NCI-H1092 (cell line): Measurements from ENCODE around the gene UGT1A8.

Experiments
- DNase-seq: peaks from one replicate; lab custom pipeline; 2025; lab: John Stamatoyannopoulos, UW

The UGT1A8 gene

GRCh38 chr2:233801357-233802131 lies 184.1 kb downstream of the UGT1A8 start:
- no peak for DNase-seq

DNA sequence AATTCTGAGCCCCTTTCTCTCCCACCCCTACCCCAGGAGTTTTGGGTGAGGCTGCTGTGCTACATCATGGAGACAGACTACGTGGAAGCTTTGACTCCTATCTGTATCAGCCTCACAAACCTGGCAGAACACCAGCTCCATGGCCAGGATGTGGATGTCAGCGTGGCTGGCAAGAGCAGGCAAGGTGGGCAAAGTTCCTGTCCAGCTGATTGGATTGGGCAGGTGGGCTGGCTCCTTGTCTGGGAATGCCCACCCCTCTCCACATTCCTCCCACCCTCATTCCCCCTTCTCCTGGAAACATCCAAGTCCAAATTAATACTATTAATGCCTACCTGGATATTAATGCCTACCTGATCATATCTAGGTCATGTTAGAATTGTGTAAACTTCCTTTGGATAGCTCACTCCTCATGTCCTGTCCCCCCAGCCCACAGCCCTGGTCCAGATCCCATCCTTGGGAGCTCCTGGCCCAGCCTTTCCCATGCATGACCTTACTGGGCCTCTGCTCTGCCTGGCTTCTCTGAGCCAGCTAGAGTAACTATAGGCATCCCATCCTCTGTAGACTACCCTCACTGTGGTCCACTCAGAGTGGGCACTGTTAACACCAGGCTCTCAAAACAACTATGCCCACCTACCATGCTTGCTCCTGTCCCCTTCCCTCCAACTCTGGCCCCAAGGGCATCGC lies 184.8 kb downstream of the UGT1A8 start:
- no peak for DNase-seq

- DNase-seq: no peak
These were observed 186.0 kb downstream of the UGT1A8 start for GRCh38 chr2:233803292-233803911.

DNA sequence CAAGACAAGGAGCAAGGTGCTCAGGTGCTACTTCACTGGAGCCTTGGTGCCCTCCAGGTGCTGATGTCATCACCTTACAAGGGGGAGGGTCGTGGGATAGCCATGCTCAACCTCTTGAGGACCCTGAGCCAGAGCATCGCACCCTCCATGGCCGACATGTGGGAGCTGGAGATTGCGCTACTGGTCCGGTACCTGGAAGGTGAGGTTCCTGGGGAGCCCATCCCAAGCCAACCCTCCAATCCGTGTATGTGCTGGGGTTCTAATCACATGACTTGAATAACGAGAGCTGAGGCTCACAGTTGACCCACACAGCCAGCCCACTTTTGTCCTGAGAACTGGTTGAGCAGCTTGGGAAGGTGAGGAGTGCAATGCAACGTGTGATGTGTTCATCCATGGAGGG lies 186.6 kb downstream of the UGT1A8 start:
- no peak for DNase-seq

DNA sequence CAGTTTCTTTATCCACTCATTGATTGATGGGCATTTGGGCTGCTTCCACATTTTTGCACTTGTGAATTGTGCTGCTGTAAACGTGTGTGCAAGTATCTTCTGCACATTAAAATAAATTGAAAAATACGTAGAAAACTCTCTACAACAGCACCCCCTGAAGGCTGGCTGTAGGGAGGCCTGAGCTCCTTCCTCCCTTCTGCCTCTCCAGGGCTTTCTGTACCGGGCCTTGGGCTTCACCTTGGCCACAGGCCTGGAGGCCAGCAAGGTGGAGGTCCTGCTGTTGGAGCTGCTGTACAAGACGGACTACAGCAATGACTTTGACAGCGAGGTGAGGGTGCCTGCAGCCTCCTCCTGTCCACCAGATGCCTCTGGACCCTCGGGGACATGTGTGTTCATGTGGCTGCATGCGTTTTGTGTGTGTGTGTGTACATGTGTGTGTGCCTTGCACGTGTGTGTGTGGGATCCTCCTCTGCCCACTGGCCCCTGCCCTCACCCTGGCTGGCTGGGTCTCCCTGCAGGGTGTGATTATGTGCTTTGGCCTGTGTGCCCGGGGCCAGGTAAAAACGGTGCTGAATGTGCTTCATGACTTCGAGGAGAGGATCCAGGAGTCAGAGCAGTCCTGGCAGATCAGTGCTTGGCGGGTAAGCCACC lies 189.9 kb downstream of the UGT1A8 start:
- DNase-seq: no peak

DNA sequence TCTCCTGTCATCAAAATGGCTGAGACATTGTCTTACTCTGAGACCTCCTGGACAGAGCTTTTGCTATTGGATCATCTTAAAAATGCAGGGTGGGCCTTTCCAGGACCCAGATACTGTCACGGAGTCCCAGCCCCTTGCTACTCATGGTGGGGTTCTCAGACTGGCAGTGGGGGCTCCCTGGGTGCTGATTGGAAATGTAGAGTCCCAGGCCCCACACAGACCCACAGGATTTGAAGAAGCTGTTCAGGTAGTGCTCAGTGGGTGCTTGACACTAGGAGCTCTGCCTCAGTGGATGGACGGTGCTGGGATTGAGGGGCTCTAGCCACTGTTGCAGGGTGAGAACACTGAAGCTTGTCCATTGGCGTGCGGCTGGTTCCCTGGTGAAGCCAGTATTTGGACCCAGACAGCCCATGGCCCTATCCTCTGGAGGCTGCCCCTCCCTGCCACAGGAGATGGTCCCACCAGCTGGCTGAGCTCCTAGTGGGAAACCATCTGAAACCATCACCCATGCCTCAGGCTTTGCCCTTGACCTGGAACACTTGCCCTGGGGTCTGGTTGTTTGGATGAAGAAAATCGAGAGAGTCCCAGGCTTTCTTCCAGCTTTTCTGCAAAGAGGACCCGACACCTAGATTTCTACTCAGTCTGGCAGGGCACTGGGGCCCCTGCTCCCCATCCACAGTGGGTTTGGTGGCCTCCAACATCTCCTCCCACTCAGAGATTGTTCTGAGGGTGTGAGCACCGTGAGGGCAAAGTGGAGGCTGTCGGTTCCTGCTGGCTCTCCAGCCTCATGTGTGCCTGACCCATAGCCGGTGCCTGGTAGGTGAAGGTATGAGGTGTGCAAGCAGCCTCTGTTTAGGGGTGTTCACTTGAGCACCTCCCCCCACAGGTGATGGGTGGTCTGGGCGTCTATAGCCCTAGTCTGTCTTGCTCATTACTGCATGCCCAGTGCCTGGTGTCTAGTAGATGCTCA lies 190.8 kb downstream of the UGT1A8 start:
- no peak for DNase-seq

- no peak for DNase-seq
These were observed 193.0 kb downstream of the UGT1A8 start for GRCh38 chr2:233810385-233810784.

GRCh38 chr2:233811087-233811486 lies 193.7 kb downstream of the UGT1A8 start:
- DNase-seq: no peak

DNA sequence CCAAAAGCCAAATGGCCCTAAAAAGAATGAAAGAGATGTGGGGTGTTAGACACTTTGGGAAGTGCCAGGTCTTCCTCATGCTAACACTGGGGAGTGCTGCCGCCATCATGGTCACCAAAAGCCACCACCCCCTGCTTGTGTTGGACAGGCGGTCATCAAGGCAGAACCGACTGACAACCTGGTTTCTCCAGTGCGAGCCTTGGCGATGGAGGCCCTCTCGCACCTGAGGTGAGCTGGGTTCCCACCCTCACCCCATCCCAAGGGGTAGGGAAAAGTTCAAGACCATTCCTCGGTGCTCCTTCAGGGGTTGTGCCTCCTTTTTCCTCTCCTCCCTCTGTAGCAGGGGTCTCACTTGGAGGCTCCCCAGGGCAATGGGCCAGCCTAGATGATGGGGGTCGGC lies 194.3 kb downstream of the UGT1A8 start:
- no peak for DNase-seq

GRCh38 chr2:233813236-233814055 lies 196.0 kb downstream of the UGT1A8 start:
- DNase-seq: no peak

- no peak for DNase-seq
These were observed 196.8 kb downstream of the UGT1A8 start for GRCh38 chr2:233814056-233814835.

DNA sequence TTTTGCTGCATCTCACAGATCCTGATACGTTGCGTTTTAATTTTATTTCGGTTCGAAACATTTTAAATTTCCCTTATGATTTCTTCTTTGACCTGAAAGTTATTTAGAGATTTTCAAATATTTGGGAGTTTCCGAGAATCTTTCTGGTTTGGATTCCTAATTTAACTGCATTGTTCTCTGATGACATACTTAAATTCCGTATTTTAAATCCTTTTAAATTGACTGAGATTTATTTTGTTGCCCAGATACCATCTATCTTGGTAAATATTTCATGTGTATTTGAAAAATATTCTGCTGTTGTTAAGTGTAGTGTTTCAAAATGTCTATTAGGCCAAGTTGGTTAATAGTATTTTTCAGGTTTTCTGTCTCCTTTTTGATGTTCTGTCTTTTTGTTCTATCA lies 198.4 kb downstream of the UGT1A8 start:
- no peak for DNase-seq

GRCh38 chr2:233816334-233816733 lies 198.9 kb downstream of the UGT1A8 start:
- DNase-seq: no peak

DNA sequence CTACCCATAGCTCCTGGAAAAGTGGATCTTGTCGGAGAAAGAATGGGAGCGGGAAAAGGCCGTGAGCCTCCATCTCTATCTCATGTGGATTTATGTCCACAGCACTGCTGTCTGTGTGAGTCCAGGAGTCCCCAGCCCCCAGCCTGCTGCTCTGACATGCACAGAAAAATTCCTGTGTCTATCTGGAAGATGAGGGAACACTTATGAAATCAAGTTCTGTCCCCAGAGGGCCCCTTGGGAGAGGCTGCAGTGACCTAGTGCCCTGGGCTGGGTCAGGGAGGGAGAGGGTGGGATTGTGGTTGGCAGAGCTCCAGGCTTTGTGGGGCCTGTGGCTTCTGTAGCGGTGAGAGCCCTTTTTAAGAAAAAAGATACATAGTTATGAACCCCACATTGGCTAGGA lies 199.3 kb downstream of the UGT1A8 start:
- DNase-seq: no peak

- DNase-seq: no peak
These were observed 200.0 kb downstream of the UGT1A8 start for GRCh38 chr2:233817361-233817911.

DNA sequence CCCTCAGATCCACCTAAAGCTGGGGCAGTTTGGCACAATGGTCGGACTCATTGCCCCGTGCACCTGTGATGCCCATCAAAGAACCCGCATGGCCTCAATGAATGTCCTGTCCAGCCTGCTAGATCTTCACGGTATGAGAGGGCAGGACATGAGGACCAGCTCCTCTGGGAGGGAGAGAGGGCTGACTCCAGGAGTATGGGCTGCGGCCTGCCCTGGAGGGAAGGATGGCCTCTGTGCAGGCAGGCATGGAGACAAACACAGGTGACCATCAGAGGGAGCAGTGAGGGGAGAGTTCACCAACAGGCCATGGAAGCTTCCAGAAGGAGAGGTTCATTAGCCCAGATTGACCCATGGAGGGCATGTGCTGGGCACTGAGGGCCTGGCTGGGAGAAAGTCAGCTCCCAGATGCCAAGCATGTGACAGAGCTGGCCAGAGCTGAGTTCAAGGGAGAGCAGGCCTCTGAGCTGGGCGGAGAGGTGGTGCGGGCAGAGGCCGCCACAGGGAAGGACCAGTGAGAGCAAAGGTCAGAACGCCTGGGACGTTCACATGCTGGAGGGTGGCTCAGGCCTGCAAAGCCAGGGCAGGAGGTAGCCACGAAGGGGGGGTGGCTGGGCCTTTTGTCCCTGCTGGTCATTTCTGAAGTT lies 200.7 kb downstream of the UGT1A8 start:
- DNase-seq: no peak

GRCh38 chr2:233818639-233819621 lies 201.5 kb downstream of the UGT1A8 start:
- DNase-seq: no peak
